NCI-H2227 (cell line): Measurements from ENCODE around the gene TEF.

Experiments used
- DNase-seq: peaks from one replicate; lab custom pipeline; 2025; ENCODE audit not compliant: unreplicated experiment; lab: John Stamatoyannopoulos, UW

TEF gene

DNA sequence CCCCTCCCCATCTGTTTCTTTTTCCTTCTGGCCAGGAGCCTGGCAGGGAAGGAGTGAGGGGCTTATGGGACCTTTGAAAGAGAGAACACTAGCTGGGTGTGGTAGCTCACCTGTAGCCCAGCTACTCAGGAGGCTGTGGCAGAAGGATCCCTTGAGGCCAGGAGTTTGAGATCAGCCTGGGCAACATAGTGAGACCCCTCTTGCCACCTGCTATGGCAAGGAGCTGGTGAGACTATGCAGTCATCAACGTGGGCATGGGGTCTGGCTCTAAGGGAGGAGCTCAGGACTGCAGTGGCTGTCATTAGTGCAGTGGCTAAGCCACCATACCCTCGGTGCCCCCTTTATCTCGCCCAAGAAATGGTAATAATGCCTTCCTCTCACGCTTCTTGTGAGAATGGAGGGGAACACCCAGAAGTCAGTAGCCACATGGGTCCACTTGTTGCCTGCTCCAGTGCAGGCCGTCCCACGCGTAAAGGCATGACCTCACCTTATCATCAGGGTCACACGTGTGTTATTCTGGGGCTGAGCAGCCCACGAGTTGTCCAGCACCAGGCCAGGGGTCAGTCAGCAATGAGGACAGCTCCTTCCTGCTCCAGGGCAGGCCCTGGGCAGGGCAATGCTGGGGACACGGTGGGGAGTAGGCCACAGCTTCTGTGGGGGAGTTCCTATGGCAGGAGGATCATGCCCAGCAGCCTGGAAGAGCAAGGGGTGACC, 27.7 kb upstream of the TEF start:
- no peak for DNase-seq

DNA sequence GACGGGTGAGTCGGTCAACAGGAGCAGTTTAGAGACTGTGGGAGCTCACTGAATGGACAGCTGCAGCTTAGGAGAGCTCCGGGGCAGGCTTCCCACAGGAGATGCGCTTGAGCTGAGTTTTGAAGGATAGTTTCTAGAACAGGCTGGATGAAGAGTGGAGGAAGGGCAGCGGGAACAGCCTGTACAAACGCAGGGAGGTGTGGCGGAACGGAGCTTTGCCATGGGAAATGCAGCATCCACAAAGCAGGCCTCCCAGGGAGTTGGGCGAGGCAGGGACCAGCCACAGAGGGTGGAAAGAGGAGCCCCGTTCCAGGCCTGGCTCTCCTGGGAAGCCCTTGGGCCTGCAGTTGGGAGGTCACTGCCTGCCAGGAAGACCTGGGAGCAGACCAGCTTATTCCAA, 26.8 kb upstream of the TEF start:
- DNase-seq = no peak

DNA sequence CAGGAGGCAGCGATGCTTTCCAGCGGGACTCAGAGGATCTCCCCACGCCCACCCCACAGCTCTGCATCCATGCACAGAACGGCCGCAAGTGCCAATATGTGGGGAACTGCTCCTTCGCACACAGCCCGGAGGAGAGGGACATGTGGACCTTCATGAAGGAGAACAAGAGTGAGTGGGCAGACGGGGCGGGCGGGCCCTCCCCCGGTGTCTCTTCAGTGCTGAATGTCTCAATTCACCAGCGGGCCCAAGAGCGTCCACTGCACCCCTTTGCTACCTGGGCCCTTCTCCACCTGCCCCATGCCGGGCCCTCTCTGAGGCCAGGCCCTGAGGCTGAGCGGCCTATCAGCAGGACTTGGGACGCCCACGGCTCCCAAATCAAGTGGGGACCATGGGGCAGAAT, 25.8 kb upstream of the TEF start:
- DNase-seq = no peak

DNA sequence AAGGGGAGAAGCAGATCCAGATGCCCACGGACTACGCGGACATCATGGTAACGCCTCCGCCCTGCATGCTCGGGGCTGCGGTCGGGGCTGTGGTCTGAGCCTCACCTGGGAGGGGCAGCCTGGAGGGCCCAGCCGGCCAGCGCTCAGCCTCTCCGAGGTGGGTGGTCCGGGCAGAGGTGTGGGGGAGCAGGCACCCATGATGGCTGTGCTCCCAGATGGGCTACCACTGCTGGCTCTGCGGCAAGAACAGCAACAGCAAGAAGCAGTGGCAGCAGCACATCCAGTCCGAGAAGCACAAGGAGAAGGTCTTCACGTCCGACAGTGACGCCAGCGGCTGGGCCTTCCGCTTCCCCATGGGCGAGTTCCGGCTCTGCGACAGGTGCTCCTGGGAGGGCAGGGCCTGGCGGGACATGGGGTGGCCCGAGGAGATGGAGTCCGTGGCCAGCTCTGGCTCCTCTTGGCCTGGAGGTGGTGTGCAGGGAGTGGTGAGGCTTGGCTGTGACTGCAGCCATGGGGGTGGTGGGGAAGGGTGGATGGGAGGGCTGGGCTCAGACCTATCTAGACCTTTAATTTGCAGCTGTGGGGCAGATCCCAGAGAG, 25.2 kb upstream of the TEF start:
- DNase-seq = no peak

DNA sequence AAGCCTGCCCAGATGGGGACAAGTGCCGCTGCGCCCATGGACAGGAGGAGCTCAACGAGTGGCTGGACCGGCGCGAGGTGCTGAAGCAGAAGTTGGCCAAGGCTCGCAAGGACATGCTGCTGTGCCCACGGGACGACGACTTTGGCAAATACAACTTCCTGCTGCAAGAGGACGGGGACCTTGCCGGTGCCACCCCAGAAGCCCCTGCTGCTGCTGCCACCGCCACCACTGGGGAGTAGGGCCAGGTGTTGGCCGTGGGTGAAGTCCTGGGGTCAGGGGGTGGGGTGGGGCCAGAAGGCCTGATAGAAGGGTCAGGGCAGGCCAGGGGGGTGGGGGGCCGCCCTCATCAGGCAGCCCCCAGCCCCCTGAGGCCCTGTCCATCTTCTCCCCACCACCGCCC, 24.6 kb upstream of the TEF start:
- DNase-seq = no peak

DNA sequence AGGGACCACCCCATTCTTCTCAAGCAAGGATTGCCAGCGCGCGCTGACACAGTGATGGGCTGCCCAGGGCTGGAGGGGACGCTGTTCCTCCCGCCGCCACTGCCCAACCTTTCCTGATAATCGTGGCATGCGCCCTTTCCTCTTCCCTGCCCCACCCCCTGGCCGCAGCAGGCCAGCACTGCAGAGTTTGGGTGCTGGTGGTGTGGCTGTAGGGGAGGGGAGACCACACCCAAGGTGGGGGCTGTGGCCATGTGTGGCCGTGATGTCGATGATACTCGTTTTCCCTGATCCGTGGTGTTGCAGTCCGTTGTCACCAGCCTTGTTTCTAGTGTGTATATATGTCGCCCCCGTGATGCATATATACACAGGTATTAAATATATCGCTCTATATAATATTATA, 22.8 kb upstream of the TEF start:
- no peak for DNase-seq

DNA sequence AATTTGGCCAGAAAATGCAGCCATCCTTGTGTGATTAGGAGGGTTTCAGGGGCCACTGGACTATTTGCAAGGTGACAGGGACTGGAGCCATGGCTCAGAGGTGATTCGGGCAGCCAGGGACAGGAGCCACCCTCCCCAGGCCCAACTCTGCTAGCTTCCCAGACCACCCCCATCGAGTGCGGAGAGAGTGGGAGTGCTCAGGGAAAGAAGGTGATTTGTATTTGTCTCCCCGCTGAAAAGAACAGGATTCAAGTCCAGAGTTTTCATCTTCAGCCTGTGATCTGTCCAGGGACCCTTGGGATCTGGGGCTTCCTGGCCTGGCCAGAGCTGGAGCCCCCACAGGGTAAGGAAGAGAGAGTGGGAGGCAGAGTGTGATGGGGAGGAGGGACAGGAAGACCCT, 22.4 kb upstream of the TEF start:
- no peak for DNase-seq

DNA sequence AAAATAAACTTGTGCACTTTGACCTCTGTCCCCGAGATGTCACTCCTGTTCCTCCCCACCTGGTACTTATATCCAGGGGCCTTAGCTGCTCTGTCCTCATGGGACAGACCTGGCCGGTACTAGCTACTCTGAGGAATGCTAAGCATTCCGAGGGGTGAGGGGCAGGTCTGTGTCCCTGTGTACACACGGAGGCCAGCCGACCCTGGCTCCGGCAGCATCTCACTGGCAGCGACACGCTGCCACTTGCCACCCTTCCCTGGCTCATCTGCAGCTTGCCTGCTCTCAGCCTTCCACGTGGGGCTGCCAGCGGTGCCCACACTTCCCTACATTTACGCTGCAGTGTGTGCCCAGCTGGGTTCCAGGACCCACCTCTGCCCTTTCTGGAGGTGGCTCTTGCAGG, 21.6 kb upstream of the TEF start:
- DNase-seq = no peak

DNA sequence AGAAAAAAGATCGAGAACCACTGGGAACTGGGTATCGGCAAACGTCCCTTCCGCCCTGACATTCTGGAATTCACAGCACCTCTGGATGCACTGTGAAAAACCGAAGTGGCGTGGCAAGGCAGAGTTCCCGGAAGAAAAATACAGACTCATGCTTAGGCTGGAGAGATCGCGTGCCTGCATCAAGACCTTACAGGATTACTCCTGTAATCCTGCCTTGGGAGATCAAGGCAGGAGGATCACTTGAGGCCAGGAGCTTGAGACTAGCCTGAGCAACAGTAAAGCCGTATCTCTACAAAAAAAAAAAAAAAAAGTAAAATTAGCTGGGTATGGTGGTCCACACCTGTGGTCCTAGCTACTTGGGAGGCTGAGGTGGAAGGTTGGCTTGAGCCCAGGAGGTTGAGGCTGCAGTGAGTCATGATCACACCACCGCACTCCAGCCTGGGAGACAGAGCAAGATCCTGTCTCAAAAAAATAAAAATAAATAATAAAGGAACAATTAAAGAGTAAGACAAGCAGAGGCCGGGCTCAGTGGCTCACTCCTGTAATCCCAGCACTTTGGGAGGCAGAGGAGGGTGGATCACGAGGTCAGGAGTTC, 19.9 kb upstream of the TEF start:
- no peak for DNase-seq

DNA sequence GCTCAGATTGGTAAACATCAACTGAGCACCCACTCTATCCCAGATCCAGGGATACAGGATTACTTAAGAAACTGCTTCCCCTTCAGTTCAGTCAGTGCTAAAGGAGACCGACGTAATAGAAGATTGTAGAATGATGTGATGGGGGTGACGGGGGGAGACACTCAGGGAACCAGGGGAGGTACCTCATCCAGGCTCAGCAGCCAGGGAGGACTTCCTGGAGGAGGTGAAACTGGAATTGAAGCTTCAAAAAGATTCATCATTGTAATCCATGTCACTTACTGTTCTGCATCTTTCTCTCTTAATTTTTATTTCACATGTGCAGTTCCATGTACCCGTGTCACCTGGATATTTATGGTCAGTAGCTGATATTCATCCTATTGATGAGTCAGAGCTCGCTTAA, 19.1 kb upstream of the TEF start:
- no peak for DNase-seq

DNA sequence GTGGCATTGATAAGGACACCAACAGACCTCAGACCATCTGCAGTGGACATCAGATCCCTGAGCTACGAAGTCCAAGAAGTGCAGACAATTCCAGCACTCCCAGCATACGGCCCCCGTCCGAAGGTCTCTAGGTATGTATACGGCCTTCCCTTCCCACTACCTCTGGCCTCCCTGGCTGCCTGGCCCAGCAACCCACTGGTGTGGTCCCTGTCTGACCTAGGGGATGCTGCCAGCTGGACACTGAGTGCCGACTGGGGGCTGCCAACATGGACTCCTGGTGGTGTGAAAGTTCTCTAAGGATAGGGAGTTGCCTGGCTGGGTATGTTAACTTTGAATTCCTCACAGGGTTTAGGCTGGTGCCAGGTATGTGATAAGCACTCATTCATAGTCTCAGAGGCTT, 17.5 kb upstream of the TEF start:
- no peak for DNase-seq

DNA sequence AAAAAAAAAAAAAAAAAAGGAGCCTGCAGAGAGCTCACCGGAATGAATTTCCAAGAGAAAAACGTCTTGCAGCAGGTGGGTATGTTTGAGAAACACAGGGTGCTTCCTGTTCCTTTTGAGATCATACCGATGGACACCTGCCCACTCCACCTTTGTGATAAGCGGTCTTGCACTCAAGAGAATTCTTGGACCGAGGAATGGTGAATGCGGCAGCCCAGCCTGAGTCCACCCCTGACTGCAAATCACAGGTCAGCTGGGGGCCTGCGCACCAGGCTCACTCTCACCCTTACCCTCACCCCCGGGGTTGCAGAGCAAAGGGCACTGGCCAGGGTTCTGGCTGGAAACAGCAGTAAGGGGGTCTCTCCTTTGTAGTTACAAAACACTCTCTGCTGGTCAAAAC, 16.8 kb upstream of the TEF start:
- no peak for DNase-seq

DNA sequence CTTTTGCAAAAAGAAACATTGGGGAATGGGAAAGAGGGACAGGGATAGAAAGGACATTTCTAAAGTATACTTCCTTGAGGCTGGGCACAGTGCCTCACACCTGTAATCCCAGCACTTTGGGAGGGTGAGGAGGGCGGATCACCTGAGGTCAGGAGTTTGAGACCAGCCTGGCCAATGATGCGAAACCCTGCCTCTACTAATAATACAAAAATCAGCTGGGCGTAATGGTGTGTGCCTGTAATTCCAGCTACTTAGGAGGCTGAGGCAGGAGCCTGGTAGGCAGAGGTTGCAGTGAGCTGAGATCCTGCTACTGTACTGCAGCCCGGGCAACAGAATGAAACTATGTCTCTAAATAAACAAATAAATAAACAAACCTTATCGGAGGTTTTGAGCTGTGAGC, 16.3 kb upstream of the TEF start:
- DNase-seq = no peak

DNA sequence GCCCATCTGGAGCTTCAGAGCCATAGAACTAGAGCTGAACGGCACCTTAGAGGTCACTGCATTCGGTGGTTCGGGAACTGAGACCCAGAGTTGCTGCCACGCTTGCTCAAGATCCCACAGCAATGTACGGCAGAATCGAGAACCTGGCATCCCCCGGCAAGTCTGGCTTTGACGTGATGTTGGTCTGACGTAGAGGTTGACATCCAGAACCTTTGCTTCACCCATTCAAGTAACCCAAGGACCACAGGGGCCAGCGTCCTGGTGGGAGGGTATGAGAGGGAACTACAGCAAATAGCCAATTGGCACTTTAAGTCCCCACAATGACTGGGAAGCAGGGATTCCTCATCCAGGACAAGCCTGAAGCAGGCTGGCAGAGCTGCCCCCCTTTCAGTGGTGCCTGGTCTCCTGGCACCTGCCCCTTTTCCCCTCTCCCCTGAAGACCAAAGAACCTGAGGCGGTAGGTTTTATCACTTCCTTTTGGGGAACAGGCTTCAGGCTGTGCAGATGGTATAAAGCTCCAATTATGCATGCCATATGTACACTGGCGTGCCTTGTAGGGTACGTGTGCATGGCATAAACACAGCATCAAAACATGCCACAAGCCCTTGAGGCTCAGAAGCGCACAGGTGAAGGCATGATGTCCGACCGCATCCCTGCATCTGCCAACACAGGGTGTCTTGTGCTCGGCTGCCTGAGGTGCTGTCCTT, 15.3 kb upstream of the TEF start:
- no peak for DNase-seq

DNA sequence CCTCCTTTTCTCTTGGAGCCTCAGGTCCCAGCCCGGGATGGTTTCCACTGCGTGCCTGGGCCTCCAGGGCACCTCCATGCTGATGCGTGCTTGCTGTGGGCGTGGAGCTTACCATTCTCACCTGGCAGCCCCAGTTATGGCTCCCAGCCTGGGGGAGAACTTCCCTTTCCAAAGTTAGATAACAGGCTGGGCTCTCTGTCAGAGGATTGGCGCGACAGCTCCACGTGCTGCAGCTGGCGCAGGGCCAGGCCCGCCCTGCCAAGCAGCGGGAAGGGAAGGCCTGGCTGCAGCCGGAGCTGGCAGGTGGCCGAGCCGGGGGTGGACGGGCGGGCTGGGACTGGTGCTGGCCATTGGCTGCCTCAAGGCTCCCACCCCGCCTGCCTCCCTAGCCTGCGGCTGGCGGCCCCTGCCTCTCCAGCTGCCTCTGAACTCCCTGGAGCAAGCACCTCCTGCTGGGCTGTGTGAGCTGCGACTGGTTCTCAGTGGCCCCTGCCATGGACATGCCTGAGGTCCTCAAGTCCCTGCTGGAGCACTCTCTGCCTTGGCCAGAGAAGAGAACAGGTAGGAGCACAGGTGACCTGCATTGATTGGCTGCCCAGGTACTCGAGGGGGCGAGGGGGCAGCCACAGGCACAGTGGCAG, 14.6 kb upstream of the TEF start:
- peak; percentile 88 for DNase-seq

DNA sequence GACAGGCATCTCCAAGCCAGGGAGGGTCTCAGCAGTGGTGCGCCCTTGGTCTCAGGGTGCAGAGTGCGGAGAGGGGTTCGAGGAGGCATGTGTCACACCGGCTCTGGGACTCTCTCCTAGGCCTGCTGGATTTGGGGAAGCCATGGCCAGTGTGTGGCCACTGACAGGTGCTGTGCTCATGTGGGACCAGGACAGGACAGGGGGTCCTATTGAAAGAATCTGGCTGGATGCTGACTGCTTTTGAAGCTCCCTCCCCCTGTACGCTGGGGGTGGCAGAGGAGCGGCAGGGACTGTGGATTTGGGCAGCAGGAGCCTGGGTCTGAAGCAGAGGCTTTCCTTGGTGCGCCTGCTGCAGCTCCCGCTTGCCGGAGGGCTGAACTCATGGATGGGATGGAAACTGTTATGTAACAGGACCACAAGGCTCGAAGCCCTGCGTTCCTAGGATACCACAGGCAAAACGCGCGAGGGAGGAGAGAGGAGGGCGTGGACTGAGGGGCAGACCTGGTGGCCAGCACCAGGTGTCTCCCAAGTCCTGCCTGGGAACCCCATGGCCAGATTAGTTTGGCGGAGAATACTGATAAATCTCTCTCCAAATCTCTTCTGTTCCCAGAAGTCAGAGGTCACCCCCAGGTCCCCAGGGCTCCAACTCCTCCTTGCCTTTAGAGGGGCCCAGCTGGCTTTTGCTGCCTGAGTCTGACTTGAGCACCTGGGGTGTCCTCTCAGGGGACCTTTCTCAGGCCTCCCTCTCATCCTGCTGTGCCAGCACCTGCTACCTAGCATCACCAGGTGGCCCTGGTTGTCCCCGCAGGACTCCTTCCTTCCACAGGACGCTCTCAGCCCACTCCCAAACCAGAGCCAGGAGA, 13.8 kb upstream of the TEF start:
- DNase-seq = peak; percentile 16

DNA sequence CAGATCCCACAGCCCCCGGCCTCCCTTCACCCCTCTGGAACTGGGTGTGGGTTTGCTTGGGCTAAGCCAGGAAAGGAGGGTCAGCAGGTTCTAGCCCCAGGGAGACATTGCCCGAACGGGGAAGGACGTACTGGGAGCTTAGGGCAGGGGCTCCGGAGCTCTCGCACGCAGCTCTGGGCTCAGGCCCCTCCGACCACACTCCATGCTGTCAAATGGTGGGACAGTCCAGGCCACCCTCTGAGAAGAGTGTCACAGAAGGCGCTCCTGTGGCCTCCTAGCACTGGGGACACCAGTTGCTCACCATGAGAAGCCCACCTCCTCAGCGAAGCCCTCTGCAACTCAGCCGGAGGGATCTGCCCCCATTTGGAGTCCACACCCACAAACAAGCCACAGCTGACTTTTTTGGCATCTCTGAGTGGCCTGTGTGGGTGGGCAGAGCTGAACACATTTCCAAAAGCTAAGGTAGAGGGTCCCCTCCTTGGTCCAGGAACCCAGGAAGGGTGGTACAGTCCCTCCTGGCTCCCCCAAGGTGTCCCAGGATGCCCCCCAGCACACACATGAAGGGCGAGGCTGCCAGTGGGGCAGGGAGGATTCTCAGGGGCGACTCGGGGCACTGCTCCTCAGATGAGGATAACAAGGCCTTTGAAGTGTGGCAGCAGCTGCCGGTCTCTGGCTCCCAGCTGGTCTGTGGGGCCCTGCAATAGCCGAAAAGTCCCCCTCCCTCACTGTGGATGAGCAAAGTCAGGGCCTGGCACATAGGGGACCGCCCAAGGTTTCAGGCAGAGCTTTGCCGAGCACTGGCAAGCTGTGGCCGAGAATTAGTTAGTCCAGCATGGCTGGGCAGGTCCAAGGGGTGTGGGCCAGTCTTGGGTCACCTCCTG, 13.0 kb upstream of the TEF start:
- DNase-seq = no peak

DNA sequence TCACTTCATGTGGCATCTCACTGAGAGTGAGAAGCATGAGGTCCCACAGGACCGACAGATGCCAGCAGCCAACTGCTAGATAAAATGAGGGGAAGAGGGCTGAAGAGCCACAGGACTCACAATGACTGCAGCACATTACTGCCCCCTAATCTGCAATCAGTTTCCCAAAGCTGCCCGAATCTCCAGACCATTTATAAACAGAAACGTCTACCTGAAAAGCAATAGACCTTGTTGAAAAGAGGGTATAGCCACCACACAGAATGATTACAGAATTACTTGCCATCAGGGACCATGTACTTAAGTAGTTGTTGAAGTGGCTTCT, 12.4 kb upstream of the TEF start:
- DNase-seq = no peak

DNA sequence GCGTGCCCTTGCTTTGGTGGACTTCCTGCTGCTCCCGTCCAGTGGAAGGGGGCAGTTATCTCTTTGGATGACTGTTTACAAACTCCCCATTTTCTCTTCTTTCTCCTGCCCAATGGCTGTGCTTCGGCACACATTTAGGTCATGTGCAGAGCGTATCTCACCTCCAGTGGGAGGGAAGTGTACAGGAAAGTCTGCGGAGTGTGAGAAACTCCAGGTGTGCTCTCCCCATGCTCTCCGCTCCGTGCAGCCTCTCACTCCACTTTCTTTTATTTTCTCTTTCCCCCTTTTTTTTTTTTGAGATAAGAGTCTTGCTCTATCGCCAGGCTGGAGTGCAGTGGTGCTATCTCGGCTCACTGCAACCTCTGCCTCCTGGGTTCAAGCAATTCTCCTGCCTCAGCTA, 11.9 kb upstream of the TEF start:
- DNase-seq = no peak

DNA sequence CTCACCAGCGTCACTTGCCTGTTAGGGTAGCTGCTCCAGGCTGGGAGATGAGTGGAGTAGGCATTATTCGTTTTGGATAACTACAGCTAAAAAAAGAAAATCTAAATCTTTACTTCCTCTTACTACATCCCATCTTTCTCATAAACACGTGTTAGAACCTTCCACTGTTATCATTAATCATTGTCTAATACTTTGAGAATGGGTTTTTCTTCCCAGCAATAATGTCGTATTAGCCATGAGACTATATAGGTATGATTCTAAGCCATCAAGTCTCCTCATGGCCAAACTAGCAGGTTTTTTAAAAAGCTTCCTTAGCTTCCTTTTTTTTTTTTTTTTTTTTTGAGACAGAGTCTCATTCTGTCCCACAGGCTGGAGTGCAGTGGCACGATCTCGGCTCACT, 3.9 kb upstream of the TEF start:
- no peak for DNase-seq
